DND-41 (cell line): Measurements from ENCODE around the gene LCOR.

ENCODE experiments used
- EZH2 ChIP-seq: IDR thresholded peaks from 3 replicates; pipeline ENCODE4 v1.6.1; 2012; ENCODE audit warnings: borderline replicate concordance, low read depth, mild to moderate bottlenecking, moderate library complexity, low read length, inconsistent platforms; ENCODE audit not compliant: severe bottlenecking
- TF ChIP-seq, protein P1 (sequence below): IDR thresholded peaks from 2 replicates; pipeline ENCODE4 v1.5.1; 2012; ENCODE audit warnings: borderline replicate concordance, low read length, moderate library complexity, mild to moderate bottlenecking; ENCODE audit not compliant: poor library complexity, severe bottlenecking; ENCODE audit errors: extremely low read depth

DNA sequence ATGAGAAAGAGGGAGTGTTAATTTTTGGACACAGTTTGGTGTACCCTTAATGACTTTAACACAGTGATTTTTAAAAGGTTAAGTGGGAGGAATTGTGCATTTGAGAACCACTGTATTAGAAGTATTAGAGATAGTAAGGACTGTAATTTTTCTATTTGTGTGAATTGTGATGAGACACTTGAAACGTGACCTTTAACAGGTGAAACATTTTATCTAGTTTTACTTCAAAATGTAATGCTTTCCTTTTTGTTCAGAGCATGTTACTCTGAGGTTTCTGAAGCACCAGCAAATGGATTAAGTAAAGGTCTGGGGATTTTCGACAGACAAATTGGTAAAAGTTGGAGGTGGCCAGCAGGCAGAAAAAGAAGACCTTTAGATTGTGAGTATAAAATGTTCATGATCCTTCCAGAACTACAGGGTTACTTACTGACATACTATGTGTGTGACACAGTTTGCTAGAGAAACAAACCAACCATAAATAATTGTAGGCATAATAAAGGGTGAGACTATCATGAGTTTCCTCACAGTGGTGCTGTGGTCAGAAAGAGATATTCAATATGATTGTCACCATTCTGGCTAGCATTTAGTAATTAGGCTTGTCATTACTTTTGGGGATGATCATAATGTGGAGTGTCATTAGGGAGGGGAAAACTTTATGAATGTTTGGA lies 26.1 kb downstream of the LCOR start:
- TF ChIP-seq, protein P1, sequence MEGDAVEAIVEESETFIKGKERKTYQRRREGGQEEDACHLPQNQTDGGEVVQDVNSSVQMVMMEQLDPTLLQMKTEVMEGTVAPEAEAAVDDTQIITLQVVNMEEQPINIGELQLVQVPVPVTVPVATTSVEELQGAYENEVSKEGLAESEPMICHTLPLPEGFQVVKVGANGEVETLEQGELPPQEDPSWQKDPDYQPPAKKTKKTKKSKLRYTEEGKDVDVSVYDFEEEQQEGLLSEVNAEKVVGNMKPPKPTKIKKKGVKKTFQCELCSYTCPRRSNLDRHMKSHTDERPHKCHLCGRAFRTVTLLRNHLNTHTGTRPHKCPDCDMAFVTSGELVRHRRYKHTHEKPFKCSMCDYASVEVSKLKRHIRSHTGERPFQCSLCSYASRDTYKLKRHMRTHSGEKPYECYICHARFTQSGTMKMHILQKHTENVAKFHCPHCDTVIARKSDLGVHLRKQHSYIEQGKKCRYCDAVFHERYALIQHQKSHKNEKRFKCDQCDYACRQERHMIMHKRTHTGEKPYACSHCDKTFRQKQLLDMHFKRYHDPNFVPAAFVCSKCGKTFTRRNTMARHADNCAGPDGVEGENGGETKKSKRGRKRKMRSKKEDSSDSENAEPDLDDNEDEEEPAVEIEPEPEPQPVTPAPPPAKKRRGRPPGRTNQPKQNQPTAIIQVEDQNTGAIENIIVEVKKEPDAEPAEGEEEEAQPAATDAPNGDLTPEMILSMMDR = no peak
- no peak for TF ChIP-seq EZH2
